ENCODE data around the gene RAB4A.

Gene RAB4A, protein sequence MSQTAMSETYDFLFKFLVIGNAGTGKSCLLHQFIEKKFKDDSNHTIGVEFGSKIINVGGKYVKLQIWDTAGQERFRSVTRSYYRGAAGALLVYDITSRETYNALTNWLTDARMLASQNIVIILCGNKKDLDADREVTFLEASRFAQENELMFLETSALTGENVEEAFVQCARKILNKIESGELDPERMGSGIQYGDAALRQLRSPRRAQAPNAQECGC

DNA sequence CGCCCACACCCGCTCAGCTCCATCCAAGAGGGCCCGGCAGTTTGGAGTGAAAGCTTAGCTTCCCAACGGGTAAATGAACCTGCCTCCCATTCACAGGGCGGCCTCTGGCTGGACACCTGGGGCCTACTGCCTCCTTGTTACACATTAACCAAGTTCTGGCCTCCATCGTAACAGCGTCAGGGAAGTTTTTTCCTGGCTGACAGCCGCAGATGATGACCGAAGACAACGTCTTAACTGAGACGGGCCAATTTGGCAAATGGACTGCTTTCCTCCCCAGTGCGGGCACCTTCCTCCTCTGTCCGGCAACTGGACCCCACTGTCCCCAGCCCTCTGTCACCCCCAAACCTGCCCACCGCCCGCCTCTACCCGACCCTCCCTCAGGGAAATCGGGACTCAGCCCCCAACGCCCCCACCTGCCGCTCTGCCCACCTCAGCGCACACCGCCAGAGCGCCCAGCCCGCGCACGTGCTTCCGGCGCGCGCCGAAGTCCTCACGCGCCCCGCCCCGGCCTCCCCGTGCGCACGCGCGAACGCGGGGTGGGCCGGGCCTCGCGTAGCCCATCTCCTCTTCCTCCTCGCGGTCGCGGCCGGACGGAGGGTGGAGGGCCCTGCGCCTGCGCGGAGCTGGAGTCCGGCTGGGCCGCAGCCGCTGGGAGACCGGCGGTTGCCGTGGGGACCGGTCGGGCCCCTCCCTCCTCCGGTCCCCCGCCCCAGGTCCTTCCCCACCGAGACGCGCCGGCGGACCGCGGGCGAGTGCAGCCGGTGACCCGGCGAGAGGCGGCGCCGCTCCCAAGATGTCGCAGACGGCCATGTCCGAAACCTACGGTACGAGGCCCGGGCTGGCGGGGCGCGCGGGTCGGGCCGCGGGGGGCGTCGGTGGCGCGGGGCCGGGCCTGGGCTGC, at the start of gene RAB4A:
RAB4A (plus strand) TSS at position 565 of the 901 bp plus-strand sequence; CDS start at position 794, 229 bp downstream.
- Histone ChIP-seq H3K9me3 (ENCODE audit: severe bottlenecking) (no peaks in the 10 kb centered on the region), H3K4me3 (ENCODE audit: severe bottlenecking) (peak within 1 kb of the TSS; percentile 76), H3K27ac (ENCODE audit: poor library complexity, severe bottlenecking) (peak within 1 kb of the TSS; percentile 80), H3K27me3 (ENCODE audit: insufficient read depth, poor library complexity, severe bottlenecking) (no peaks in the 10 kb centered on the region), H3K4me1 (ENCODE audit: insufficient read depth, poor library complexity, severe bottlenecking) (peaks cover 14% of the 10 kb centered on the region), H3K36me3 (ENCODE audit: low read depth) (no peaks in the 10 kb centered on the region)
- ATAC-seq (ENCODE audit: low read depth), result peak; percentile 68
- DNase-seq (ENCODE audit: low spot score), result peak; percentile 53
- TF ChIP-seq, protein P1, sequence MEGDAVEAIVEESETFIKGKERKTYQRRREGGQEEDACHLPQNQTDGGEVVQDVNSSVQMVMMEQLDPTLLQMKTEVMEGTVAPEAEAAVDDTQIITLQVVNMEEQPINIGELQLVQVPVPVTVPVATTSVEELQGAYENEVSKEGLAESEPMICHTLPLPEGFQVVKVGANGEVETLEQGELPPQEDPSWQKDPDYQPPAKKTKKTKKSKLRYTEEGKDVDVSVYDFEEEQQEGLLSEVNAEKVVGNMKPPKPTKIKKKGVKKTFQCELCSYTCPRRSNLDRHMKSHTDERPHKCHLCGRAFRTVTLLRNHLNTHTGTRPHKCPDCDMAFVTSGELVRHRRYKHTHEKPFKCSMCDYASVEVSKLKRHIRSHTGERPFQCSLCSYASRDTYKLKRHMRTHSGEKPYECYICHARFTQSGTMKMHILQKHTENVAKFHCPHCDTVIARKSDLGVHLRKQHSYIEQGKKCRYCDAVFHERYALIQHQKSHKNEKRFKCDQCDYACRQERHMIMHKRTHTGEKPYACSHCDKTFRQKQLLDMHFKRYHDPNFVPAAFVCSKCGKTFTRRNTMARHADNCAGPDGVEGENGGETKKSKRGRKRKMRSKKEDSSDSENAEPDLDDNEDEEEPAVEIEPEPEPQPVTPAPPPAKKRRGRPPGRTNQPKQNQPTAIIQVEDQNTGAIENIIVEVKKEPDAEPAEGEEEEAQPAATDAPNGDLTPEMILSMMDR (IDR thresholded peaks at IDR 0.05; ENCODE audit: poor library complexity, severe bottlenecking), result no peak

DNA sequence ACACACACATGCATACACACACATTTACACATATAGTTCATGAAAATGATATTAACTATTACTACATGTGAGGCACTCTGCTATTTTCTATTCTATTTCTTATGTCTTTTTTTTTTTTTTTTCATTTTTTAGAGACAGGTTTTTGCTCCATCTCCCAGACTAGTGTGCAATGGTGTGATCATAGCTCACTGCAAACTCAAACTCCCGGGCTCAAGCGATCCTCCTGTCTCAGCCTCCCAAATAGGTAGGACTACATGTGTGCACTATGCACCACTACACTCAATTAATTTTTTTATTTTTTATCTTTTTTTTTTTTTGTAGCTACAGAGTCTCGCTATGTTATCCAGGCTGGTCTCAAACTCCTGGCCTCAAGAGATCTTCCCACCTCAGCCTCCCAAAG, 48.8 kb upstream of the RAB4A start:
- TF ChIP-seq, protein P1 (IDR thresholded peaks at IDR 0.05; ENCODE audit: poor library complexity, severe bottlenecking), result no peak
- no peaks in the 10 kb centered on the region for H3K36me3 ChIP-seq (ENCODE audit: low read depth)
- H3K4me3 ChIP-seq (ENCODE audit: severe bottlenecking), result no peak overlapping the region
- DNase-seq (ENCODE audit: low spot score), result no peak
- no peaks in the 10 kb centered on the region for H3K27me3 ChIP-seq (ENCODE audit: insufficient read depth, poor library complexity, severe bottlenecking)
- no peak for ATAC-seq (ENCODE audit: low read depth)
- no peak overlapping the region for H3K27ac ChIP-seq (ENCODE audit: poor library complexity, severe bottlenecking)
- H3K4me1 ChIP-seq (ENCODE audit: insufficient read depth, poor library complexity, severe bottlenecking), result peaks cover 18% of the 10 kb centered on the region
- no peaks in the 10 kb centered on the region for H3K9me3 ChIP-seq (ENCODE audit: severe bottlenecking)

DNA sequence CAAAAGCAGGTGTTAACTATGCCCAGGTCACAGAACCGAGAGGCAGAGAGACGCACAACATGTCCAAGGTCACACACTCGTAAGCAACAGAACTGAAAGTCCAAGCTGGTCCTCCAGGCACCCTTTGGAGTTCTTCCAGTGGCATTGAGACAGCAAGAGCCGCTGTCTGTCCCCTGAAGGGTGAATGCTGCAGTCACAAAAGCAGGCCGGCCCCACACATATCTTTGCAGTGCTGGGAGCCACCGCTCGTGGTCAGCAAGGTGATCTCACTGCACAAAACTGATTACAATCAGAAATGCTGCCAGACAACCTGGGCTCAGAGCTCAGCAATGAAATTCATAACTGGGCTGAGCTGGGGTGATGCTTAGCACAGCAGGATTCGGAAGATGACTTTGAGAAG, 47.4 kb upstream of the RAB4A start:
- peaks cover 18% of the 10 kb centered on the region for H3K4me1 ChIP-seq (ENCODE audit: insufficient read depth, poor library complexity, severe bottlenecking)
- DNase-seq (ENCODE audit: low spot score), result no peak
- ATAC-seq (ENCODE audit: low read depth), result no peak
- H3K9me3 ChIP-seq (ENCODE audit: severe bottlenecking), result no peaks in the 10 kb centered on the region
- TF ChIP-seq, protein P1 (IDR thresholded peaks at IDR 0.05; ENCODE audit: poor library complexity, severe bottlenecking), result no peak
- H3K27ac ChIP-seq (ENCODE audit: poor library complexity, severe bottlenecking), result no peak overlapping the region
- no peak overlapping the region for H3K4me3 ChIP-seq (ENCODE audit: severe bottlenecking)
- no peaks in the 10 kb centered on the region for H3K27me3 ChIP-seq (ENCODE audit: insufficient read depth, poor library complexity, severe bottlenecking)
- H3K36me3 ChIP-seq (ENCODE audit: low read depth), result no peaks in the 10 kb centered on the region

DNA sequence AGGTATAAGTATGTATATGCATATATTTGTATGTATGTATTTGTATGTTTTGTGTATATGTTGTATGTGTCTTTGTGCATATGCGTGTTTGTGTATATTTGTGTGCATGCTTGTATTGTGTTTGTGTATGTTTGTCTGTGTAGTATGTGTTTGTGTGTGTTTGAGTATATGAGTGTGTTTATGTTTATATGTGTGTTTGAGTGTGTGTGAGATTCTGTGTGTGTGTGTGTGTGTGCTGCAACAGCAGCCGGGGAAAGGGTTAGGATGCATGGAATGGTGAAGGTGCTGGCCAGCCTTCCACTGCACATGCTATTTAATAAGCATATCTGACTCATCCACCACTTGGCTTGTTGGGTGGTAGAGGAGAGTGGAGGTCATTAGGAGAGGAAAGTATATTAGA, 46.6 kb upstream of the RAB4A start:
- TF ChIP-seq, protein P1 (IDR thresholded peaks at IDR 0.05; ENCODE audit: poor library complexity, severe bottlenecking), result no peak
- H3K27me3 ChIP-seq (ENCODE audit: insufficient read depth, poor library complexity, severe bottlenecking), result no peaks in the 10 kb centered on the region
- DNase-seq (ENCODE audit: low spot score) (no peak), ATAC-seq (ENCODE audit: low read depth) (no peak)
- no peaks in the 10 kb centered on the region for H3K36me3 ChIP-seq (ENCODE audit: low read depth)
- H3K4me1 ChIP-seq (ENCODE audit: insufficient read depth, poor library complexity, severe bottlenecking), result peaks cover 23% of the 10 kb centered on the region
- no peak overlapping the region for H3K4me3 ChIP-seq (ENCODE audit: severe bottlenecking)
- no peaks in the 10 kb centered on the region for H3K9me3 ChIP-seq (ENCODE audit: severe bottlenecking)
- H3K27ac ChIP-seq (ENCODE audit: poor library complexity, severe bottlenecking), result no peak overlapping the region
